Measurements from ENCODE around the gene TTC39B. TPM values are rescaled to one million over a fixed set of nuclear protein-coding genes. Genes with fewer than 3 reads are reported as not detected.

TTC39B gene
- total and polyA plus RNA-seq, 2 of the 8 experiments (the other 6 are each of a cell fraction or from before 2014, with no cell fraction given): 1.6 to 10.9 TPM

GRCh38 chr9:15220658-15221318 is 86.2 kb downstream of the TTC39B start:
- H3K27ac ChIP-seq (ENCODE audit: low read depth, low read length): no peak overlapping the region
- H3K56ac ChIP-seq (replicated peaks; ENCODE audit: insufficient read length, low read depth, low read length): no peak overlapping the region
- no peak overlapping the region for H2AK5ac ChIP-seq (ENCODE audit: low read depth, low read length)
- H3K79me1 ChIP-seq (ENCODE audit: low read depth, low read length): no peaks in the 10 kb centered on the region; the same call in 1 of the 2 replicates
- CTCF ChIA-PET (ENCODE audit: partially characterized antibody): interaction anchor here (0.6 to 10.3 kb wide), 5 partner anchors 10 to 1838 kb away, joined by 3 to 65 read pairs (median 3); no protein-coding TSS in a partner anchor
- no peak for FAIRE-seq
- no peak overlapping the region for H3K9ac ChIP-seq (replicated peaks in 1 of 4; ENCODE audit: extremely low read depth in 1 of 4, low read depth in 3 of 4, low read length in 3 of 4)
- no peak for DNase-seq (ENCODE audit: low read depth in 1 of 2, low spot score in 2 of 2)
- H2AFZ ChIP-seq (ENCODE audit: low read length): no peak overlapping the region
- H3K4ac ChIP-seq (replicated peaks; ENCODE audit: insufficient read length, low read depth, low read length): no peak overlapping the region
- POLR2A ChIA-PET (ENCODE audit: partially characterized antibody): no interaction called here
- no peak overlapping the region for H2BK5ac ChIP-seq (ENCODE audit: low read depth, low read length)
- H3K4me2 ChIP-seq (ENCODE audit: insufficient read depth in 1 of 2, low read depth in 2 of 2, low read length in 2 of 2): no peak overlapping the region
- H3K18ac ChIP-seq (ENCODE audit: extremely low read depth, low read length): no peak overlapping the region
- no peak overlapping the region for H2BK120ac ChIP-seq (replicated peaks; ENCODE audit: low read depth, low read length)
- H3K9me3 ChIP-seq (ENCODE audit: insufficient read depth in 2 of 2, low read depth in 1 of 2, low read length in 1 of 2): no peaks in the 10 kb centered on the region
- H2BK15ac ChIP-seq (ENCODE audit: low read length): no peak overlapping the region
- H3K36me3 ChIP-seq (ENCODE audit: control insufficient read depth in 2 of 4, insufficient read depth in 4 of 4, low read length in 3 of 4): no peaks in the 10 kb centered on the region
- H3K4me1 ChIP-seq (replicated peaks in 1 of 4; ENCODE audit: control insufficient read depth in 3 of 4, insufficient read depth in 4 of 4, low read length in 3 of 4): no peaks in the 10 kb centered on the region
- H3K23me2 ChIP-seq (ENCODE audit: low read depth, low read length): no peaks in the 10 kb centered on the region
- no peak overlapping the region for H3K23ac ChIP-seq (ENCODE audit: insufficient read length)
- no peak overlapping the region for H4K8ac ChIP-seq (ENCODE audit: extremely low read depth, insufficient read depth, low read length)
- H4K91ac ChIP-seq (replicated peaks; ENCODE audit: insufficient read length, low read length): no peak overlapping the region
- no peaks in the 10 kb centered on the region for H3K79me2 ChIP-seq (ENCODE audit: control insufficient read depth in 1 of 2, insufficient read depth in 2 of 2, low read length in 2 of 2)
- H2BK20ac ChIP-seq (ENCODE audit: low read length): no peak overlapping the region
- no peaks in the 10 kb centered on the region for H3K27me3 ChIP-seq (replicated peaks in 1 of 4; ENCODE audit: control insufficient read depth in 3 of 4, extremely low read depth in 1 of 4, insufficient read depth in 3 of 4, low read length in 3 of 4)
- WGBS, 2 experiments (ENCODE audit: extremely low coverage in 1 of 2, insufficient coverage in 1 of 2, insufficient read length in 1 of 2, insufficient replicate concordance in 2 of 2, low coverage in 1 of 2, low lambda C conversion rate in 2 of 2, missing lambda C conversion rate in 1 of 2): 85% methylated on average over 7 of the region's 7 CpGs; no CpG with 5 or more reads in 1 of the 2 experiments
- H3K4me3 ChIP-seq (ENCODE audit: extremely low read depth in 1 of 4, insufficient read depth in 2 of 4, low read depth in 3 of 4, low read length in 4 of 4): no peak overlapping the region
- H4K5ac ChIP-seq (ENCODE audit: insufficient read length, low read depth, low read length): no peak overlapping the region
- no peak overlapping the region for H2BK12ac ChIP-seq (ENCODE audit: low read depth, low read length)
- no peak overlapping the region for H3K14ac ChIP-seq (ENCODE audit: insufficient read length)
- H4K20me1 ChIP-seq (replicated peaks in 1 of 2; ENCODE audit: control insufficient read depth in 1 of 2, insufficient read depth in 2 of 2, low read length in 2 of 2): no peaks in the 10 kb centered on the region
- TF ChIP-seq NANOG (IDR thresholded peaks at IDR 0.05; ENCODE audit: insufficient read depth, low read depth, low read length, poor library complexity, severe bottlenecking) (no peak), CBX5 (IDR thresholded peaks at IDR 0.05; ENCODE audit: low read depth, low read length) (no peak), RFX5 (IDR thresholded peaks at IDR 0.05; ENCODE audit: borderline replicate concordance, low read depth, low read length) (no peak), KDM4A (IDR thresholded peaks at IDR 0.05; ENCODE audit: low read depth, low read length, severe bottlenecking) (no peak), HDAC2 (IDR thresholded peaks at IDR 0.05; ENCODE audit: borderline replicate concordance in 1 of 2, low read depth in 2 of 2, low read length in 2 of 2) (no peak), KDM5A (IDR thresholded peaks at IDR 0.05; ENCODE audit: low read length) (no peak), POLR2AphosphoS5 (IDR thresholded peaks at IDR 0.05; ENCODE audit: low read depth, low read length) (no peak), POLR2A (IDR thresholded peaks at IDR 0.05; ENCODE audit: control extremely low read depth in 1 of 2, low read depth in 2 of 2, low read length in 2 of 2) (no peak), RNF2 (IDR thresholded peaks at IDR 0.05; ENCODE audit: borderline replicate concordance, low read depth, low read length, missing control alignments, poor library complexity, severe bottlenecking) (no peak), KDM1A (IDR thresholded peaks at IDR 0.05; ENCODE audit: borderline replicate concordance, low read length) (no peak), RXRA (IDR thresholded peaks at IDR 0.05; ENCODE audit: insufficient read depth, low read depth, low read length) (no peak), CHD2 (IDR thresholded peaks at IDR 0.05; ENCODE audit: low read length) (no peak), SP4 (IDR thresholded peaks at IDR 0.05; ENCODE audit: low read length) (no peak)

All from H1 (cell line).